Endothelial cell of umbilical vein (primary cell): ENCODE measurements around the gene CYB5A. TPM values are rescaled to one million over a fixed set of nuclear protein-coding genes. Genes with fewer than 3 reads are reported as not detected.

Source experiments
- BruUV-seq: library from RNA; stranded (reverse); fragments of 400-500 nt; replicated peaks from 2 replicates; lab custom pipeline; 2021; lab: Mats Ljungman, UMichigan
- CTCF ChIA-PET: fragments of 300-600, 350-600 bp; sonication (Branson Sonifier 250); formaldehyde crosslinking; loops from one replicate; lab custom pipeline; 2021; ENCODE audit warnings: antibody characterized with exemption, inconsistent platforms; lab: Charles Lee
- POLR2A ChIA-PET: fragments of 300-600, 350-600 bp; sonication (Branson Sonifier 250); formaldehyde crosslinking; loops from one replicate; lab custom pipeline; 2021; ENCODE audit warnings: antibody characterized with exemption, inconsistent platforms; lab: Charles Lee
- DNase-seq: peaks from one replicate; pipeline ENCODE4 v3.0.0-alpha.2; 2011; ENCODE audit warnings: low read depth, low spot score
- FAIRE-seq: peaks from 2 replicates; lab custom pipeline; 2011; peaks lifted over from hg19 to GRCh38; lab: Jason Lieb, UNC
- H2AFZ ChIP-seq: 2 replicates; pipeline ENCODE4 v1.6.0; 2012; ENCODE audit warnings: low read depth, low read length, control low read depth, inconsistent platforms
- H3K27ac ChIP-seq: 2 replicates; pipeline ENCODE4 v1.5.1; 2011; ENCODE audit warnings: low read depth, mild to moderate bottlenecking, control low read depth, low read length, moderate library complexity; ENCODE audit not compliant: insufficient read depth
- H3K27me3 ChIP-seq, 2 experiments: 2 replicates each; pipeline versions ENCODE4 v1.6.0 to v1.6.1; 2011; ENCODE audit warnings: low read length in 2 of 2, mixed read lengths in 1 of 2; ENCODE audit not compliant: control insufficient read depth in 2 of 2, insufficient read depth in 2 of 2
- H3K36me3 ChIP-seq, 2 experiments: 2 replicates in 1 of 2; 3 replicates in 1 of 2; pipeline ENCODE4 v1.5.1; 2011; ENCODE audit warnings: low read length in 2 of 2, mild to moderate bottlenecking in 1 of 2, moderate library complexity in 1 of 2; ENCODE audit not compliant: control insufficient read depth in 2 of 2, insufficient read depth in 2 of 2; ENCODE audit errors: extremely low read depth in 1 of 2
- H3K4me1 ChIP-seq: 3 replicates; pipeline ENCODE4 v1.5.1; 2011; ENCODE audit warnings: mild to moderate bottlenecking, low read length; ENCODE audit not compliant: control insufficient read depth, insufficient read depth; ENCODE audit errors: extremely low read depth
- H3K4me2 ChIP-seq: 2 replicates; pipeline ENCODE4 v1.6.1; 2011; ENCODE audit warnings: low read length, control low read depth, mixed read lengths; ENCODE audit not compliant: insufficient read depth
- H3K4me3 ChIP-seq, 3 experiments: fragments of 200-600 bp in 1 of 3; sonication (generic), shearing (Covaris generic) in 1 of 3; replicated peaks in 1 of 3; 2 replicates each; pipeline ENCODE4 v1.5.1; 2011 to 2016; ENCODE audit warnings: control low read depth in 3 of 3, low read length in 3 of 3, mild to moderate bottlenecking in 2 of 3, inconsistent platforms in 1 of 3, low read depth in 1 of 3, moderate library complexity in 1 of 3; ENCODE audit not compliant: insufficient read depth in 1 of 3
- H3K79me2 ChIP-seq: 2 replicates; pipeline ENCODE4 v1.6.0; 2012; ENCODE audit warnings: low read length, inconsistent platforms; ENCODE audit not compliant: control insufficient read depth, insufficient read depth
- H3K9ac ChIP-seq: replicated peaks from 2 replicates; pipeline ENCODE3; 2011; ENCODE audit warnings: low read length, control low read depth; ENCODE audit not compliant: insufficient read depth; ENCODE audit errors: extremely low read depth
- H3K9me1 ChIP-seq: replicated peaks from 3 replicates; pipeline ENCODE4 v1.6.0; 2011; ENCODE audit warnings: mild to moderate bottlenecking, low read length; ENCODE audit not compliant: control insufficient read depth, insufficient read depth; ENCODE audit errors: extremely low read depth
- H3K9me3 ChIP-seq: replicated peaks from 2 replicates; pipeline ENCODE4 v1.5.1; 2012; ENCODE audit warnings: low read length, inconsistent platforms; ENCODE audit not compliant: control insufficient read depth, insufficient read depth
- H4K20me1 ChIP-seq: replicated peaks from 2 replicates; pipeline ENCODE3; 2011; ENCODE audit warnings: mild to moderate bottlenecking, low read length; ENCODE audit not compliant: control insufficient read depth, insufficient read depth; ENCODE audit errors: extremely low read depth
- CTCF ChIP-seq, 2 donors: IDR thresholded peaks; 1 replicate in 1 of 2; 2 replicates in 1 of 2; pipeline ENCODE4 v1.5.1; 2011; ENCODE audit warnings: low read length in 2 of 2, mild to moderate bottlenecking in 2 of 2, moderate library complexity in 2 of 2, control low read depth in 1 of 2, inconsistent platforms in 1 of 2, low read depth in 1 of 2; ENCODE audit not compliant: insufficient read depth in 1 of 2; ENCODE audit errors: extremely low read depth in 1 of 2
- EZH2 ChIP-seq: IDR thresholded peaks from 2 replicates; pipeline ENCODE4 v1.6.1; 2012; ENCODE audit warnings: borderline replicate concordance, low read depth, mild to moderate bottlenecking, moderate library complexity, low read length, inconsistent platforms; ENCODE audit not compliant: severe bottlenecking
- FOS ChIP-seq: IDR thresholded peaks from 2 replicates; pipeline ENCODE4 v1.6.1; 2011; ENCODE audit warnings: mild to moderate bottlenecking, low read length, moderate library complexity, borderline replicate concordance; ENCODE audit not compliant: insufficient read depth
- GATA2 ChIP-seq: IDR thresholded peaks from 2 replicates; pipeline ENCODE4 v1.7.0; 2011; ENCODE audit warnings: low read depth, mild to moderate bottlenecking, moderate library complexity, mixed read lengths, low read length; ENCODE audit not compliant: insufficient read length, insufficient read depth
- MAX ChIP-seq: IDR thresholded peaks from 2 replicates; pipeline ENCODE4 v1.6.1; 2011; ENCODE audit not compliant: insufficient read depth, insufficient read length
- MYC ChIP-seq: IDR thresholded peaks from one replicate; pipeline ENCODE4 v1.6.1; 2011; ENCODE audit warnings: mild to moderate bottlenecking, low read depth, low read length
- dilution Hi-C: fragments of 300-500 bp; cut with MboI; formaldehyde crosslinking; loops from one replicate; pipeline ENCODE4 v1.15.0; 2019; ENCODE audit warnings: low sequenced_read_pairs; ENCODE audit not compliant: extremely low pct_ligation_motif_present
- intact Hi-C: fragments of 100-400 bp; cut with micrococcal nuclease; formaldehyde crosslinking; loops from one replicate; pipeline ENCODE4 v1.10.0; 2022
- polyA plus RNA-seq, 4 experiments: library from polyadenylated mRNA; depleted of rRNA in 3 of 4; stranded (reverse) in 3 of 4; unstranded in 1 of 4; fragments of >200 nt; gene quantifications; 2 replicates each; pipeline versions ENCODE4 v1.2.1 to v1.2.3, GENCODE V29; 2011 to 2012; ENCODE audit warnings: missing spikeins in 1 of 4
- total RNA-seq: library from RNA; stranded (reverse); gene quantifications from 2 replicates; pipeline ENCODE4 v1.2.3, GENCODE V29; 2021

The CYB5A gene
- total and polyA plus RNA-seq, 2 donors (not counting 3 experiments of a cell fraction or from before 2014, with no cell fraction given) = 24.9 to 74.0 TPM

- DNase-seq (no peak), FAIRE-seq (no peak)
- Histone ChIP-seq H4K20me1 (no peaks in the 10 kb centered on the region), H3K9ac (no peak overlapping the region), H3K36me3 (no peaks in the 10 kb centered on the region), H3K4me3 (no peak overlapping the region), H3K4me2 (no peak overlapping the region), H3K9me1 (no peaks in the 10 kb centered on the region), H3K27ac (no peak overlapping the region), H3K79me2 (no peaks in the 10 kb centered on the region), H2AFZ (no peak overlapping the region), H3K27me3 (no peaks in the 10 kb centered on the region), H3K4me1 (no peaks in the 10 kb centered on the region), H3K9me3 (no peaks in the 10 kb centered on the region)
- TF ChIP-seq FOS = no peak
- TF ChIP-seq GATA2 = no peak
- TF ChIP-seq EZH2 = no peak
- no peak for TF ChIP-seq MYC
- TF ChIP-seq CTCF (IDR thresholded peaks at IDR 0.05; ENCODE audit: extremely low read depth in 1 of 2, insufficient read depth in 1 of 2, low read depth in 1 of 2, low read length in 2 of 2) = no peak
- TF ChIP-seq MAX = no peak
- intact Hi-C loops = no loop called here
- CTCF ChIA-PET = interaction anchor here (3.3 kb wide), 1 partner anchor 103 kb away, joined by 17 read pairs; no protein-coding TSS in a partner anchor
- dilution Hi-C loops = no loop called here
- BruUV-seq = no TSS peak
- POLR2A ChIA-PET = no interaction called here
These were observed 52.2 kb downstream of the CYB5A start for GRCh38 chr18:74239567-74239966.
